ENCODE measurements around the gene CFAP100. TPM values are rescaled to one million over a fixed set of nuclear protein-coding genes. Genes with fewer than 3 reads are reported as not detected.
A peak's percentile ranks its signal among the peaks of the same experiment; 100 is the strongest.

CFAP100 gene
- total and polyA plus RNA-seq, 9 of the 15 experiments (the other 6 are each of a cell fraction or from before 2014, with no cell fraction given) = not detected

GRCh38 chr3:126472277-126473006 is 77.7 kb downstream of the CFAP100 start (continued):
- TF ChIP-seq MYC (IDR thresholded peaks at IDR 0.05; ENCODE audit: low read depth, low read length) = peak; percentile 48
- no peak for TF ChIP-seq MYC (CRISPR knock-in tag; IDR thresholded peaks at IDR 0.05; ENCODE audit: borderline replicate concordance, low read depth)
- no peak for TF ChIP-seq ZFP30 (CRISPR knock-in tag; IDR thresholded peaks at IDR 0.05; ENCODE audit: borderline replicate concordance)
- TF ChIP-seq CREB5 (CRISPR knock-in tag; IDR thresholded peaks at IDR 0.05) = no peak
- no peak for TF ChIP-seq CREB3 (tag; conservative IDR thresholded peaks at IDR 0.05; ENCODE audit: low read depth)
- TF ChIP-seq HNRNPL (IDR thresholded peaks at IDR 0.05; ENCODE audit: low read depth, low read length) = no peak
- no peak for TF ChIP-seq ZNF274 (IDR thresholded peaks at IDR 0.05; ENCODE audit: borderline replicate concordance, low read depth, low read length)
- no peak for TF ChIP-seq ZNF175 (CRISPR knock-in tag; IDR thresholded peaks at IDR 0.05; ENCODE audit: low read depth)
- TF ChIP-seq ZC3H8 (IDR thresholded peaks at IDR 0.05) = no peak
- 0 out of 2 replicates have a peak, but pooled peaks have one; percentile 46 for TF ChIP-seq HDAC2 (IDR thresholded peaks at IDR 0.05)
- no peak for TF ChIP-seq KDM1A (IDR thresholded peaks at IDR 0.05)
- no peak for TF ChIP-seq ZNF589 (CRISPR knock-in tag; IDR thresholded peaks at IDR 0.05; ENCODE audit: low read depth)
- TF ChIP-seq ZNF766 (CRISPR knock-in tag; conservative IDR thresholded peaks at IDR 0.05) = 0 out of 2 replicates have a peak, but pooled peaks have one; percentile 42
- no peak for TF ChIP-seq ARID3B (CRISPR knock-in tag; IDR thresholded peaks at IDR 0.05; ENCODE audit: borderline replicate concordance)
- TF ChIP-seq DEAF1 (CRISPR knock-in tag; IDR thresholded peaks at IDR 0.05) = no peak
- no peak for TF ChIP-seq CHAMP1 (IDR thresholded peaks at IDR 0.05)
- no peak for TF ChIP-seq HDGF (IDR thresholded peaks at IDR 0.05)
- TF ChIP-seq BCOR (IDR thresholded peaks at IDR 0.05) = no peak
- no peak for TF ChIP-seq ZBED1 (IDR thresholded peaks at IDR 0.05)
- TF ChIP-seq SIN3A (IDR thresholded peaks at IDR 0.05; ENCODE audit: borderline replicate concordance in 2 of 2, control insufficient read depth in 1 of 2, low read depth in 2 of 2, low read length in 2 of 2) = no peak

All from K562 (cell line).